NCI-H510A treated with DMSO at 0.1 percent for 48 hours (cell line): Measurements from ENCODE around the gene COQ3.

Experiments
- DNase-seq: peaks from one replicate; lab custom pipeline; 2025; lab: John Stamatoyannopoulos, UW

COQ3 gene

GRCh38 chr6:99330159-99330558 is 63.8 kb downstream of the COQ3 start:
- DNase-seq, result peak; percentile 1

GRCh38 chr6:99324996-99325395 is 69.0 kb downstream of the COQ3 start:
- no peak for DNase-seq
